Measurements from ENCODE around the gene PDIA6. TPM values are rescaled to one million over a fixed set of nuclear protein-coding genes. Genes with fewer than 3 reads are reported as not detected.
A peak's percentile ranks its signal among the peaks of the same experiment; 100 is the strongest.

PDIA6 gene
- total and polyA plus RNA-seq, 9 of the 15 experiments (the other 6 are each of a cell fraction or from before 2014, with no cell fraction given): 166 to 268 (median 229) TPM

GRCh38 chr2:10812362-10813162 lies at the start of gene PDIA6 (continued):
- TF ChIP-seq SREBF2 (CRISPR knock-in tag; IDR thresholded peaks at IDR 0.05): no peak
- TF ChIP-seq ATF1 (CRISPR knock-in tag; IDR thresholded peaks at IDR 0.05): no peak
- peak; percentile 90 for TF ChIP-seq ATF1 (tag; IDR thresholded peaks at IDR 0.05)
- TF ChIP-seq TAF15 (IDR thresholded peaks at IDR 0.05; ENCODE audit: low read depth, low read length): no peak
- no peak for TF ChIP-seq SMARCE1 (IDR thresholded peaks at IDR 0.05)
- TF ChIP-seq TEAD2 (tag; IDR thresholded peaks at IDR 0.05): no peak
- TF ChIP-seq NR2C2 (CRISPR knock-in tag; IDR thresholded peaks at IDR 0.05): peak; percentile 55; the same call in 1 of the 2 replicates
- TF ChIP-seq NR2C2 (tag; IDR thresholded peaks at IDR 0.05): peak; percentile 89
- no peak for TF ChIP-seq FOXA1 (IDR thresholded peaks at IDR 0.05; ENCODE audit: borderline replicate concordance)
- TF ChIP-seq MAX (CRISPR knock-in tag; IDR thresholded peaks at IDR 0.05): 0 out of 2 replicates have a peak, but pooled peaks have one; percentile 14
- 0 out of 2 replicates have a peak, but pooled peaks have one; percentile 38 for TF ChIP-seq HDAC8 (tag; IDR thresholded peaks at IDR 0.05)
- TF ChIP-seq HNRNPUL1 (IDR thresholded peaks at IDR 0.05; ENCODE audit: low read length): no peak
- TF ChIP-seq RBM22 (IDR thresholded peaks at IDR 0.05; ENCODE audit: low read depth, low read length, poor library complexity, severe bottlenecking): peak; percentile 65
- no peak for TF ChIP-seq MGA (IDR thresholded peaks at IDR 0.05)
- no peak for TF ChIP-seq PHTF2 (CRISPR knock-in tag; IDR thresholded peaks at IDR 0.05)
- TF ChIP-seq PPARD (CRISPR knock-in tag; IDR thresholded peaks at IDR 0.05): no peak

Measured in K562 (cell line).